Fibroblast of skin of right biceps (primary cell): Measurements from ENCODE around the gene POP4.
"Not testable (repeated sequence)": the region's sequence is repeated elsewhere in the genome, so short reads cannot be mapped to it uniquely, and the experiment has no call there.

Experiments
- DNase-seq: peaks from one replicate; pipeline ENCODE4 v3.0.0-alpha.2; 2013

POP4 gene, protein sequence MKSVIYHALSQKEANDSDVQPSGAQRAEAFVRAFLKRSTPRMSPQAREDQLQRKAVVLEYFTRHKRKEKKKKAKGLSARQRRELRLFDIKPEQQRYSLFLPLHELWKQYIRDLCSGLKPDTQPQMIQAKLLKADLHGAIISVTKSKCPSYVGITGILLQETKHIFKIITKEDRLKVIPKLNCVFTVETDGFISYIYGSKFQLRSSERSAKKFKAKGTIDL

DNA sequence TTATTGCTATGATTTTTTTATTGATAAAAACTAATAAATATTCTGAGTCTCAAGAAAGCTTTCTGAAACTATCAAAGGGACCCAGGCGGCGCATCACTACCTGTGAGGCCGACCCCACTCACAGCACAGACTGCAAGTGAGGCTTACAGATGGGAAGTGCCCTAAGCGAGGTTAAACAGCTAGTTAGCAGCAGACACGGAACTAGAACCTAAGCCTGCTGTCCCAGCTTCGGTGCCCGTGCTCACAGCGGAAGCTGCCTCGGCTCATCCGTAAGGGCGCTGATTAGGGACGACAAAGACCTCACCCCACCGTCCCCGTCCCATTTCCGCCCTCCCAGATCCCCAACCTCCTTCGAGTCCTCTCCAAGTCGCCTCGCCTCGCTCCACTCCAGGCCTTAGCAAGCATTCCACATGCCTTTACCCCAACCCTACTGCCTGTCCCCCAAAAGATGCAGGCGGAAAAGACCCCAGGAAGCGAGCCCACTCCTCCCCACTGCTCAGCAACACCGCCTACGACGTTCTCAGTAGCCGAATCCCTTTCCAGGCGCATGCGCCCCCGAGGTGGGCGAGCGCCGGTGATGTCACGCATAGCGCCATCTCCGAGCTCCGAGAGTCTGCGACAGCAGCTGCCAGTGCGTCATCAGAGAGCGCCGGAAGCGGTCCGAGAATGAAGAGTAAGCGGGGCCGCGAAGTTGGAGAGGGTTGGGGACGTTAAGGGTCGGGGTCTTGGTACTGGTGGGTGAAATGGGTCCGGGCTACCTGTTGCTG lies at the start of gene POP4:
POP4 (plus strand) TSS at position 631 of the 767 bp plus-strand sequence; CDS start at position 667, 36 bp downstream.
- DNase-seq, result peak; percentile 95

DNA sequence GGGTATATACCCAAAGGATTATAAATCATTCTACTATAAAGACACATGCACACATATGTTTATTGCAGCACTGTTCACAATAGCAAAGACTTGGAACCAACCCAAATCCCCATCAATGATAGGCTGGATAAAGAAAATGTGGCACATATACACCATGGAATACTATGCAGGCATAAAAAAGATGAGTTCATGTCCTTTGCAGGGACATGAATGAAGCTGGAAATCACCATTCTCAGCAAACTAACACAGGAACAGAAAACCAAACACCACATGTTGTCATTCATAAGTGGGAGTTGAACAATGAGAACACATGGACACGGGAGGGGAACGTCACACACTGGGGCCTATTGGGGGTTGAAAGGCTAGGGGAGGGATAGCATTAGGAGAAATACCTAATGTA lies 47.0 kb upstream of the POP4 start:
- not testable (repeated sequence) for DNase-seq

DNA sequence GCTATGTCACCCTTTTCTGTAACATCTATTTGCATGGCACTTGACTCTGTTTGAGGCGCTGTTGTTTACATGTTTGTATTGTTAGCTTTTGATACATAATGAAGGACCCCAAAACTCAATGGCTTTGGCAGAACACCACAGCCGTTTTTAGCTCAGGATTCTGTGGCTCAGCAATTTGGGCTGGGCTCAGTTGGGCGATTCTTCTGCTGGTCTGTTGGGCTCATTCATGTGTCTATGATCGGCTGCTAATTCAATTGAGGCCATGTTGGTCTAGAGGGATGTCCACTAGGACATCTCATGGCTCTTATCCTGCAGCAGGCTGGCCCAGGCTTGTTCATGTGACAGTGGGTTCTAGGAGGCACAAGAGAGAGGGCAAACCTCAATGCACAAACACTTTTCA lies 46.3 kb upstream of the POP4 start:
- no peak for DNase-seq

DNA sequence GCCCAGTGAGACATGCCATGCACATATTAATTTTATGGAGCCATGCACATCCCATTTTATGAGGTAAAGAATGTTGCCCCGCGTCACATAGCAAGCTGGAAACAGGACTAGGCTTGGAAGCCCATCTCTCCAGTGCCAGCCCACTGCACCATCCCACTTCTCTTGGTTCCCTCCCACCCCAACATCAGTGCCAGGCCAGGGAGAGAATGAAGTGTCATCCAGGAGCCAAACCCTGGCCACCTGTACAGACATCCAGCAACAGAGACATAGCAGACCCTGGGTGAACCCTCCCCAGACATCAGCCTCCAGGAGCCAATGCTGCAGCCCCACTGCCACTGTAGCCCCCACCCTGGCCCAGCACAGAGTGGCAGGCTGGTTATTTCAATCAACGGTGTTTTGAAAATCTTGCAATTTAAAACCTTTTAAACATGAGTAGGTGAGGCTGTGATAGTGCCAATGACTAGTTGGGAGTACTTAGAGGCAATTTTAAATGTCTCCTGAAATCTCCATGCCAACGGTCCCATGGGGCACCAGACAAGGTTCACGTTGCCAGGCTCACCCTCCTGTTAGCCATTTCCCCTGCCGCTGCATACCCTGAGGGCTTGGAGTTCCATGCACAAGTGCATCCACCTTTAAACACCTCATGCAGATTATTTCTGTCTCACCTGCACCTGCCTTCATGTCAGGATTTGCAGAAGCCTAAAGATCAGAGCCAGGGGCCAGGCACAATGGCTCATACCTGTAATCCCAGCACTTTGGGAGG lies 45.6 kb upstream of the POP4 start:
- DNase-seq, result no peak

DNA sequence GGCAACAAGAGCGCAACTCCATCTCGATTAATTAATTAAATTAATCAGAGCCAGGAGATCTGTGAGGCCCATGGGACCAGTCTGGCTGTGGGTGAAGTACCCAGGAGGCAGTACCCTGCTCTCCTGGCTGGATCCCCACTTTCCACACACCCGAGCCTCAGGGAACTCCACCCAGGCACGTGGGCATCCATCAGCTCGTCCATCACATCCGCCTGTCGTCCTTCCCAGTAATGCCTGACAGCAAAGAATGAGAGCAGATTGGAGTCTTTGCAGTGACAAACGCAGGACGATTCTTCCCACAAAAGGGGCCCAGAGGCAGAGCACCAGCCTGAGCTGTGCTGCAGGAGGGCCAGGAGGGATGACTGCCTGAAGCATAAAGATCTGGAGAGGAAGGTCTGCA lies 44.5 kb upstream of the POP4 start:
- DNase-seq, result no peak

DNA sequence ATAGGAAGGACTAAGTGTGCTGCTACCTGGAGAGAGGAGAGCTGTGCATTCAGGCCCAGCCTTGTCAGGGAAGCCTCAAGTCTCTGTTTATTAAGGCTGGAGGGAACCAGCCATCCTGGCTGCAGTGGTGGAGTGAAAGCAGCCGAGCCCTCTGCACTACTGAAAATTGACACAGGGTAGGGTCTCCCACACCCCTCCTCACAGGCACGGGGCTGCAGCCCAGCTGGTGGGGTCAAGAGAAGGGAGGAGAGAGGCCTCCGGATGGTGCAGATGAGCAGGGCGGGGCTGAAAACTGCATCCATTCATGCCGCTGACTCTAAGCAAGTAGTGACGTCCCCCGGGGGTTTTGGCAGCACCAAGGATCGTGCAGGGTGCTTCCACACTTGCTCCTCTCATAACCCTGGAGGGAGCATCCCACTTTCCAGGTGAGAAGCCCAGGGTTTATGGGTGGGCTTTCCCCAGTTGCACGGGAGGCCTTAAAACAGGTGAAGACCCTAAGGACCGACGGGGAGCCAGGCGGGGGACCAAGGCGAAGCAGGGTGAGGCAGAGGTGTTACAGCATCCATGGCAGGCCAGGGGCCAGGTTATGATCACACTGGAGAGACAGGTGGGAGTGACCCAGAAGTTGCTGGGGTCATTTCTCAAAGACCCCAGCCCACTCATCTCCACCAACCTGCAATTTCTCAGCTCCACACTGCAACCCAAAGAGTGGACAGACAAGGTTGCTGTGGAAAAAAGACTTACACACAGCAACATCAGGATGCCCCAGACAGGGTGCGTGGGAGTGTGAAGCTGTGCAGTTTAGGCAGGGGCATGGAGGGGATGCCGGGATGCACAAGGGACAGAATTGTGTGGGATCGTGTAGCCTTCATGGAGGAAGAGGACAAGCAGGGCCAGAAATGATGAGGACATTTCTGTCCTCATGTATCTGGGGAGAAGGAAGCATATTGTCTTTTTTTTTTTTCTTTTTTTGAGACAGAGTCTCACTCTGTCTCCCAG lies 43.5 kb upstream of the POP4 start:
- no peak for DNase-seq

DNA sequence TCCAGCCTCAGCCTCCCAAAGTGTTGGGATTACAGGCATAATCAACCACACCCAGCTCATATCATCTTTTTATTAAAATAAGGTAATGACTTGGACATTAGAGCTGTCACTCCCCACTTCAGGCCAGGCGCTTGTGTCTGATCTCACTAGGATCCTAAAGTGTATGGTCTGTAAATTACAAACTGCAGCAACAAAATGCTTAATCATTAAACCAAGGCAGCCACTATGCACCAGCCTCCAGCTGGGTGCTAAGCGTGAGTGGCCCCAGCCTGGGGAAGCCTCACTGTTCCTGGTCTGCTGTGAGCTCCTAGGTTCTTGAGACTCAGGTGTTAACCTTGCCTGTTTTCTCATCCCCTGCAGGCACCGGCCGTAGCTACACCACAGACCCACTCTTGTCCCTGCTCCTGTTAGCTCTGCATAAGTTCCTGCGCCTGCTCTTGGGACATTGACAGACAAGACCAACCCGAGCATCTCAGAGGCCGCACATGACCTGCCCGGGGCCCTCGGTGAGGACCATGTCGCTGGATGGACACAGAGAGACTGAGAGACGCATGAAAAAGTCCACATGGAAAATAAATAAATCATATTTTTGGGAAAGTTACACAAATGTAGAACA lies 42.5 kb upstream of the POP4 start:
- DNase-seq, result no peak

DNA sequence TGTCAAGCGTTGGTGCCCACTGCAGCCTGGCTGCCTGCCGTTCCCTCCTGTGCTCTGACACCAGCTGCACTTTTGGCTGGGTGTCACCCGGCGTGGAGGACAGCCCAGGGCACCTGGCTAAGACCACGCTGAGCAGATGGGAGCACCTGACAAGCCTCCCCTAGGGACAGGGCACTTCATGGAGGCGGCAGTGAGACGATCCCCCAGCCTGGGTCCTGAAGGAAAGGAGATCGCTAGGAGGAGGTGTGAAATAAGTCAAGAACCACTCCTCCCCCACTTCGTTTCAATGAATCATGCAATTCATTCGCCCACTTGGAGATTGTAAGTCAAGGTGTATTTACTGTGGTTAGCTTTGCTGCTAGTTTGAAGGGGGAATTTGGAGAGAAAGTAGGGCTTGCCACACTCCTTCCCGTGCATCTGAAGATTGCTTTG lies 41.5 kb upstream of the POP4 start:
- no peak for DNase-seq

DNA sequence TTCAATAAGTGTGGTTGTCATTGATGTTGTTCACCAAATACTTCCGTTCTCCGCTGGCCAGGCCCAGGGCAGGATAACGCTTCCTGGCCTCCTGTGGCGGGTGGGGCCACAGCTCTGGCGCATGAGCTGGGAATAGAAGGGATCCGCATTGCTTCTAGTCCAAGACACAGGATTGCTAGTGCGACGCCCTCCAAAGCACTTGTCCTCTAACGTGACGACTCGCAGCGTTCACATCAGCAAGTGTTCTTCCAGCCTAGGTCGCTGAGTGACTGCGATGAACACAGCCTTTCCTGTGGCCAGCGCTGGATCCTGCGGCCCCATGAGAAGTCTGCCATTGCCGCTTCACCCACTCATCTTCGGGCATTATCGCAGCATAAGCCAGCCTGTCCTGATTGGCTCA lies 40.9 kb upstream of the POP4 start:
- DNase-seq, result no peak

DNA sequence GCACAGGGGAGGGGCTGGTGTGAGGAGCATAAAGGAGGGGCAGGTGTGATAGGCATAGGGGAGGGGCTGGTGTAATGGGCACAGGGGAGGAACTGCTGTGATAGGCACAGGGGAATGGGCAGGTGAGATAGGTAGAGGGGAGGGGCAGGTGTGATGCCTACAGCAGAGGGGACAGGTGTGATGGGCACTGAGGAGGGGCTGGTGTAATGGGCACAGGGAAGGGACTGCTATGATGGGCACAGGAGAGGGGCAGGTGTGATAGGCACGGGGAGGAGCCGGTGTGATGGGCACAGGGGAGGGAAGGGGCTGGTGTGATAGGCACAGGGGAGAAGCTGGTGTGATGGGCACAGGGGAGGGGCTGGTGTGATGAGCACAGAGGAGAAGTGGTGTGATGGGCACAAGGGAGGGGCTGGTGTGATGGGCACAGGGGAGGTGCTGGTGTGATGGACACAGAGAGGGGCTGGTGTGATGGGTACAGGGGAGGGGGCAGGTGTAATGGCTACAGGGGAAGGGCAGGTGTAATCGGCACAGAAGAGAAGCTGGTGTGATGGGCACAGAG lies 39.5 kb upstream of the POP4 start:
- DNase-seq, result no peak

DNA sequence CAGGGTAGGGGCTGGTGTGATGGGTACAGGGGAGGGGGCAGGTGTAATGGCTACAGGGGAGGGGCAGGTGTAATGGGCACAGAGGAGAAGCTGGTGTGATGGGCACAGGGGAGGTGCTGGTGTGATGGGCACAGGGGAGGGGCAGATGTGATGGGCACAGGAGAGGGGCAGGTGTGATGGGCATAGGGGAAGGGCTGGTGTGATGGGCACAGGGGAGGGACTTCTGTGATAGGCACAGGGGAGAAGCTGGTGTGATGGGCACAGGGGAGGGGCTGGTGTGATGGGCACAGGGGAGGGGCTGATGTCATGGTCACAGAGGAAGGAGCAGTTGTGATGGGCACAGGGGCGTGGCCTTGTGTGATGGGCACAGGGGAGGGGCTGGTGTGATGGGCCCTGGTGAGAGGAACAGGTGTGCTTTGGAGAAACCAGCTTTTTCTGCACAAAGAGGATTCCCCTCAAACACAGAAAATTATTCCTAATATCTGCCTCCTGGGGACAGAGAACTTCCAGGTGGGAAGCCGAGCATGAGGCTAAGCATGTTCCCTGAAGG lies 38.6 kb upstream of the POP4 start:
- DNase-seq, result no peak

DNA sequence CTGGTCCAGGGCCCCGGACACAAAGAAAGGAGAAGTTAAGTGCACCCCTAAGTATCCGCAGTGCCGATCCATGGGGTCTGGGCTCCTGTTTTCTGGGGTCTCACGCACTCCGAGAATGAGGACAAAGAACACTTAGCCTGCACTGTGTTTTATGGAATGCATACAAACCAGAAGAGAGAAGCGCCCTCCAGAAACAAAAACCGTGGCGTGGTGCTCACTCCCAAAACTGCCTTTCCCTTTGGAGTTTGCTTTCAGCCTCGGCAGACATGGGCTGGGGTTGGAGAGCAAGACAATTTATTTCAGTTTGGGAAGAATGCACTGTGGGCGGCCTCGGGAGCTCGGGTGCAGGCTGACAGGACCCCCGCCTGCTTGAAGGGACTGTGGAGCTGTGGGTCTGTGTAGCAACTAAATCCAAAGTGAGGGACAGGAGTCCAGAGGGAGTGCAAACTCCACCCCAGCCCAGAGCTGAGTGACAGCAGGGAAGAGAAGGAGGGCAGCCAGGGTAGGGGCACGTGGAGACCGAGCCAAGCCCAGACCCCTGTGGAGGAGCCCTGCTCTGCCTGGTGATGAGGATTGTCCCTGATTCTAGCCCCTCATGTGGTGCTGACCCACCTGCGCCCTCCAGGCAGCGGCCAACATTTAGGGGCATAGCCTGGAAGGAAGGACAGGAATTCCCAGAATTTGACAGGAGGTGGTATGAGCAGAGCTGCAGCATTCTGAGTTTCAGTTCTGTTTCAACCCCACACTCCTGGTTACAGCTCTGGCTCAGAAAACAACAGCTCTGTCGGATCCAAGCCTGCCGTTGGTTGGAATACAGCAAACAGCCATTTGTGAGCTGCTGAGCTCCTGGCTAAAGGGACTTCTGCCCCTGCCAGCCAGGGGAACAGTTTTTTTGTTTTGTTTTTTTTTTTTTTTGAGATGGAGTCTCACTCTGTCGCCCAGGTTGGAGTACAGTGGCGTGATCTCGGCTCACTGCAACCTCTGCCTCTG lies 37.8 kb upstream of the POP4 start:
- DNase-seq, result no peak

DNA sequence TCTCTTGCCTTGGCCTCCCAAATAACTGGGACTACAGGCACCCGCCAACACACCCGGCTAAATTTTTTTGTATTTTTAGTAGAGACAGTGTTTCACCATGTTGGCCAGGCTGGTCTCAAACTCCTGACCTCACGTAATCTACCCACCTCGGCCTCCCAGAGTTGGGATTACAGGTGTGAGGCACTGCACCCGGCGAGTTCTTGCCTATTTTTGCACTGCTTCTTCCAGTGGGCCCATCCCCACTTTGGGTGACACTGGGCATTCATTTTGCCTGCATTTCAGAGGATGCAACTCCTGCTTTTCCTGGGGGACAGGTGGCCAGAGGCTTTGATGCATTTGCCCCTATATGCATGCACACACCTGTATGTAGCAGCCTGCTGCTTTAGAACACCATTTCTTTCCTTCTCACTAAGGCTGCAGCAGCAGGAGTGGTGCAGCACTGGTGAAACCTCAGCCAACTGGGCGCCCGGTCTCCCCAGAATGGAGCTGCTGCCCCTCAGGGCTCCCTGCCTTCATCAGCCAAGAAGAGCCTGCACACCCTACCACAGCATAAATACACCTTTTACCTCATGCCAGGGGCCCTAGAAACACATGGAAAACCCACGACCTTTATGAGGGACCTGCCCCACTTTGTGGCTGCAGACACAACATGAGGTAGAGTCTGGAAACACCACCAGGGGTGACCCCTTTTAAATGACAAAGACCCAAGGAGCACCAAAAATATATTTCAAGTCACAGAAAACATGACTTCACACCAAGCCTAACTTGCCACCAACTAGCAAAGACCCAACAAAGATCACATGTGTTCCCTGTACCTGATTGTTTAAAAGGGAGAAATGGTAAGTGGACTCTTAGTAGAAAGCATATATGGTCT lies 36.8 kb upstream of the POP4 start:
- no peak for DNase-seq

DNA sequence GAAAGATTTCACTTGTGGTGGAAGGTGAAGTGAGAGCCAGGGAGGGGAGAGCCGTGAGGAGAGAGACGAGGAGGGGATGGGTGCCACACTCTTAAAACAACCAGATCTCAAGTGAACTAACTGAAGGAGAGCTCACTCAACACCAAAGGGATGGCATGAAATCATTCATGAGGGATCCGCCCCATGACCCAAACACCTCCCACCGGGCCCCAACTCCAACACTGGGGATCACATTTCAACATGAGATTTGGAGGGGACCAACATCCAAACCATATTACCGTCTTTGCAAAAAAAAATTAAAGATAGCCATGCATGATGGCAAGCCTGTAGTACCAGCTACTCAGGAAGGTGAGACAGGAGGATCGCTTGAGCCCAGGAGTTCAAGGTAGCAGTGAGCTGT lies 34.9 kb upstream of the POP4 start:
- no peak for DNase-seq

DNA sequence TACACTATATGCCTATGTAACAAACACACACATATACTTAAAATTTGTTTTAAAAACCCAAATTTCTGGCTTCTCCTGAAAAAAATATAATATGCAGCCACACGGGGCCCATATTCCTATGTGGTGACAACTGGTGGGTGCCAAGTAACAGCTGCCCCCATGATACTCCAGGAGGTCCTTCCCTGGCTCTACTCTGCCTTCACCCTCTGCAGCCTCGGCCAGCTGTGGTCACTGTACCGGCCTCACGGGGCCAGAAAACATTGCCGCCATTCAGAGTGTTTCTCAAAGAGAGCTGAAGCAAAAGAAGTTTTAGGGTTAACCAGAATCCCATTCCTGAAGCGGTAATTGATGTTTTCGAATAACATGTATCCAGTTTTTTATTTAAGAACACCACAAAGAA lies 32.6 kb upstream of the POP4 start:
- no peak for DNase-seq

DNA sequence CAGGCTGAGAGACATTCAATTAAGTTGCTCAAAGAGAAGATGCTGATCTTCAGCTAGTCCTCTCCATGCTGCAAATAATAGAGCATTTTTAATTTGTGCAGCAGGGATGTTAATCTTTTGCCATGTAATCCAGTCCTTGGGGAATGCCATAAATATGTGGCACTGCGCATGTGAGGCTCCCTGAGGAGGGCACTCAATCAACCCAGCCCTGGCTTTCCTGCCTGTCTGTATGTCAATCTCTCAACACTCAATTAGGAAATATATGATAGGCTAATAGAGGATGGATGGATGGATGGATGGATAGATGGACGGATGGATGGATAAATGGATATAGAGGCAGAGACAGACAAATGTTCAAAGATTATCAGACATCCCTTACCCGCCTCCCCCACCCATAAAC lies 31.6 kb upstream of the POP4 start:
- DNase-seq, result no peak

DNA sequence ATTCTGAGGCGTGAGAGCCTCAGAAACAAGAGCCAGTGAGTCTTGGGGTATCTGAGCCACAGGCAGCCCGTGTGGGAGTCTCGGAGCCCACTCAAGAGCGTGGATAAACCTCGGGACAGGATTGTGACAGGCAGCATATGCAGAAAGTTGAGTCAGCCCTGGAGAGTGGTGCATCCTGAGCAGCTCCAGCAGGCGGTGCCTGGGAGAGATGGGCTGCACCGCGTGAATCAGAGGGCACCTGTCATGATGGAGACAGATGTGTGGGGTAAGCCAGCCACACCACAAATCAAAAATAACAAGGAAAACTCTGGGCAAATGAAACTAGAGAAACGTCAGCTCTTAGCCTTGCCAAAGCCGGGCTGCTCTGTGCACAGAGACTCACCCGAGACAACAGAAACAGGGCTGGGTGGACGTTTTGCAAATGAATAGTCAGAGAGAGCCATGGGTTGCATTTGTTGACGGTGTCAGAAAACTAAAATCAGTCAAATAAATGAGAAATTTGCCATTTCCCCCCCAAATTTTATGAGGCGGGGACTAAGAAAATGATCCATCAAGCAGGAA lies 30.0 kb upstream of the POP4 start:
- DNase-seq, result peak; percentile 1

DNA sequence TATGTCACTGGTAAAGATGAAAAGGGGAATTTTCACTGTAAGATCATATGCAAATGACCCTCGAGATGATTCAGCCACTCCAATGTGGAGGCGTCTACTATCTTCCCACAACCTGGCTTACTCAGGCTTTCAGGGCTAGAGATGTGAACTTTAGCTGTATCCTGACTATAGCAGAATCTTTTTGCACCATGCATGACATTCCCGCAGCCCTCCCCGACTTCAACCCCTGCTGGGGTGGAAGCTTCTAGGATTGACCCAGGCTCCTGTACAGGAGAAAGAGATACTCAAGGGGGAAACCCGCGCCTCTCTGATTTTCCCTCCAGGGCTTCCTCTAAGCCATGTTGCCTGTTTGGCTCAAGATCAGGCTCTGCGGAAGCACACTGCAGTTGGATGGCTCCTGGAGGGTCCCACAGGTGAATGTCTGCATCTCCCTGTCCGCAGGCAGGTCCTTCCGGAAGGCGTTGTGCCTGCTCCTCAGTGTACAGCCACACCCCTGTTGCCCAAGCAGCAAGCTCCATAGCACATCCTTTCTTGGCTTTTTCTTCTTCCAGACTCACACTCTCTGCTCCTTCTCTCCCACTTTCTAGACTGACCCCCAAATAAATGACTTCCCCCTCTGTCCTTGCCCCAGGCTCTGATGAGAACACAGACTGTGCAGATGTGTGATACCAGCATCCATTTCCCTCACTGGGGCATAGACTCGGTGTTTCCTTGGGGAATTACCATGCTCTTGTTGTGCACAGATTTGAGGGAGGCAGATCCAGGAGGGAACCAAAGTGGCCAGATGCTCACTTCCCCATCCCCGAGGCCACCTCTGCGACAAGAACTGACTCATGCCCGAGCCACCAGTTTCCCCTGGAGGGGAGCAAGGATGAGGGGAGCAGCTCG lies 29.1 kb upstream of the POP4 start:
- DNase-seq, result peak; percentile 17
